Stimulated activated CD8-positive, alpha-beta memory T cell treated with anti-CD3 and anti-CD28 coated beads, Interleukin-4, amount 100 ng/mL, for 4 hours (primary cell): ENCODE results near the gene S1PR3.

ENCODE experiments used
- DNase-seq, 2 donors: peaks; one replicate each; pipeline ENCODE4 v3.0.0-alpha.2; 2020; ENCODE audit warnings: low read depth in 2 of 2, low spot score in 1 of 2

S1PR3 gene

DNA sequence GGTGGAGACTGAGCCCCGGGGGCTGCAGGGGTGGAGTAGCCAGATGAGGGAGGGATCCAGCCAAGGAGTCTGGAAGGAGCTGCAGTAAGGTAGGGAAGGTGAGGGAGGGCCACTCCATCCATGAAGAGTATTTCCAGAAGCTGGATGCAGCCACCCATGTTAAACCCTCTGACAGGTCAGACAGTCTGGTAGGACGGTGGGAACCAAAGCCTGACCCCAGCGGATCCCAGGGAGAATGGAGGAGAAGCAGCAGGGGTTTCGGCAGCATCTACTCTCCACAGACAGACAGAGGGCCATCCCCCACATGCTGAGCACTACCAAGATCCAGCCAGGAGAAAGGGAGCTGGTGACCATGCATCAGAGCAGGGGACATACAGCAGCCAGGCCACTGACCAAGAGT lies 22.5 kb upstream of the S1PR3 start:
- no peak for DNase-seq

DNA sequence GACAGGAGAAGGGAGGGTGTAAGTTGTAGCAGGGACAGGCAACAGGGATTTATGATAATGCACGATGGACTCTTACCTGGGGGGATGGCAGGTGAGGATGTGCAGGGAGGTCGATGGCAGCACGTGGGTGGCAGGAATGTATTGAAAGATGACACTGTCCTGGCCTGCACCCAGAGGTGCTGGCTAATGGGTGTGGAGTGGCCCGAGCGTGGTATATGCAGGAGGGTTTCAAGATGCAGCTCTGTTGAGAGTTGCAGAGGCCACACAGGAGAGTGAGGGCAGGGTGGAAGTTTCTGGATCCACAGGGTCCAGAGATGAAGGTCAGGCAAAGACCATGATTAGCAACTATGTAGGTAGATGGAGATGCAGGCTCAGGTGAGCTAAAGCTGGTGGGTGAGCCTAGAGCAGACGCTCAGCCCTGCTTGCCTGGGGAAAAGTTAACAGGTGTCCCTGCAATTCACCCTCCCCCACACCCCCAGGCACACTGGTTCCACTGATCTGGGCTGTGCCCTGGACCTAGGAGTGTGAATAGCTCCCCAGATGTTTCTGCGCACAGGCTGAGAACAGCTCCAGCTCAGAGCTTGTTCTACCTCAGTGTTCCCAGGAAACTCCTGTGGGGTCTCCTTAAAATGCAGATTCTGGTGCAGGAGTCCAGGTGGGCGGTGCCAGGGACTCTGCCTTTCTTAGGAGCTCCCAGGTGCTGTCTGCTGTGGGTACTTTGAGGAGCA lies 21.5 kb upstream of the S1PR3 start:
- no peak for DNase-seq

DNA sequence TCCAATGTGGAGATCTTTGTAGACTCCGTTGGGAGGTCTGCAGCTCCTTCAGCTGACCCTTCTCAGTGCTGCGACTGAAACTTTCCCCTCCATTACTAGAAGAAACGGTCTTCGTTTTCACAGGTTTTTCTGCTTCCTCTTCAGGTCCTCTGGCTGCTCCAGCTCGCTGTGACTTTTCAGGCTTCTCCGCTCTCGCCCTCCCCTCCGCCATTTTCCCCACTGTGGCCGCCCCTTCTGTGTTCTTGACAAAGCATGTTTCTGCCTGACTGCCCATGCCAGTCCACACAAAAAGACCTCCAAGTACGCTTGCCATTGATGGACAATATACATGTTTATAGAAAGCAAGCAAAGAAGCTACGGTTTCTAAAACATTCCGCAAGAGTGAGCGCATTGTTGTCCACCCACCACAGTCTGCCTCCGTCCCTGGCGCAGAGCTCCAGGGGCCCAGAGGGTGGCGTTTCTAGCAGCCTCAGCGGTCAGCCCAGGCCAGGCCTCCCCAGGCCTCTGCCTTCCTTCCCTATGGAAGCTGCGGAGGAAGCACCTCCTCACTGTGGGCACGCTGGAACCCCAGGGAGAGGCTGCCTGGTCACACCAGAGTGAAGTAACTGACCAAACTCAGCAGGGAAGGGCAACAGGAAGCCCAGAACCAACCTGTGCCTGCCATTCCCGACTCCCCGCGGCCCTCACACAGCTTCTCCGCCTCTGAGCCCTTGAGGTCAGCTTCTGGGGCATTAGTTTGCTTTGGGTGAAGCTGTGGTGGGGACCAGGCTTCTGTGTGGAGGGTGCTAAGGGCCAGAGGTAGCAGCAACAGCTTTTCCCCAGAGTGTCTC lies 19.9 kb upstream of the S1PR3 start:
- no peak for DNase-seq

DNA sequence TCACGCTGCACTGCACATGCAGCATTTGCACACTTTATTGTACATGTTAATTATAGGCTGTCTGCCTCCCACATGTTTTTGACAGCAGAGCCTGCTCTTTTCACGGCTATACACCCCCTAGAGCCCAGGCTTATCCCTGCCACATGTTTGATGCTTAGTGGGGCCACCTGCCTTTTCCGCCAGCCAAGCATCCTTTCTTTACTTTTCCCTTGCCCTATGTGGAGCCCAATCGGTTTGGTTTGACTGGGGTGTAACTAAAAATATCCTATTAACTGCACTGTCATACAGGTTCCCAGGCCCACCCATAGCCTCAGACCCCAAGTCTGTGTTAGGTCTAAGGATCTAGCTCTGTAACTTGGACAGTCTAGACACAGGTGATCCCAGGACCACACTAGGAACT lies 18.9 kb upstream of the S1PR3 start:
- no peak for DNase-seq

DNA sequence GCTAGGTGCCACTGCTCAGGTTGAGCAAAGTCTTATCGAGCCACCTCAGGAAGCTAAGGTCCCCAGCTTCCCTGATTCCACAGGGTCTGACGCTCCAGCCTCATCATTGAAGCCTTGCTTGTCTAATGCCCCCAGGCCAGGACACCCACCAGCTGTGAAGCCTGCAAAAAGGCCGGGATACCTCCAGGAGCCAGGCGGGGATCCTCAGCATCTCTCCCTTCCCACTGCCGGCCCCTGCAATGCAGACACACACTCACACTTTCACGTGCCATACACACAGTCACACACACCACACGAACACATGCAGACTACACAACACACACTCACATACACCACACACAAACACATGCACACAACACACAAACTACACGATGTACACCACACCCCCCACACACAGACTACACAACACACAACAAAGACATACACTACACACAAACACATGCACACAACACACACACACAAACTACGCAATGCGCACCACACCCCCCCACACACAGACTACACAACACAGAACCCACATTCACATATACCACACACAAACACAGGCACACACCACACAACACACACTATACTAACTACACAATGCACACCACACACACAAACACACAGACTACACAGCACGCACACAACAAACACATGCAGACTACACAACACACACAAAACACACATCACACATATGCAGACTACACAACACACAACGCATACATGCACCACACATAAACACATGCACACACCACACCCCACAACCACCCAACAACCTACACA lies 17.8 kb upstream of the S1PR3 start:
- no peak for DNase-seq

DNA sequence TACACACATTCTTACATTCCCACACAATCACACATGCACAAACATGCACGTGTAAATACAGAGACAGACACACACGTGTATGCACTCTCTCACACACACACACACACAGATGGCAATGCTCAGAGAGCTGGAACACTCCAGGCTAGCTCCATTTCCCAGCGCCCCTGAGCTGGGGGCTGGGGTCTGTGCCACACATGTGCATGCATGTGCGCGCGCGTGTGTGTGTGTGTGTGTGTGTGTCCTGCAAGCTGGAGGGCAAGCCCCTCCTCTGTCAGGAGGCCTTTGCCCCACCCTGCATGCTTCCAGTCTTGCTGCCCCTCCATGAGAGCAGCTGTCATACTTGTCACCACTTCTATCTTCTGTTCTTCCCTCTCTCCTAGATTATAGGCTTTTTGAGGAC lies 16.6 kb upstream of the S1PR3 start:
- DNase-seq: no peak

DNA sequence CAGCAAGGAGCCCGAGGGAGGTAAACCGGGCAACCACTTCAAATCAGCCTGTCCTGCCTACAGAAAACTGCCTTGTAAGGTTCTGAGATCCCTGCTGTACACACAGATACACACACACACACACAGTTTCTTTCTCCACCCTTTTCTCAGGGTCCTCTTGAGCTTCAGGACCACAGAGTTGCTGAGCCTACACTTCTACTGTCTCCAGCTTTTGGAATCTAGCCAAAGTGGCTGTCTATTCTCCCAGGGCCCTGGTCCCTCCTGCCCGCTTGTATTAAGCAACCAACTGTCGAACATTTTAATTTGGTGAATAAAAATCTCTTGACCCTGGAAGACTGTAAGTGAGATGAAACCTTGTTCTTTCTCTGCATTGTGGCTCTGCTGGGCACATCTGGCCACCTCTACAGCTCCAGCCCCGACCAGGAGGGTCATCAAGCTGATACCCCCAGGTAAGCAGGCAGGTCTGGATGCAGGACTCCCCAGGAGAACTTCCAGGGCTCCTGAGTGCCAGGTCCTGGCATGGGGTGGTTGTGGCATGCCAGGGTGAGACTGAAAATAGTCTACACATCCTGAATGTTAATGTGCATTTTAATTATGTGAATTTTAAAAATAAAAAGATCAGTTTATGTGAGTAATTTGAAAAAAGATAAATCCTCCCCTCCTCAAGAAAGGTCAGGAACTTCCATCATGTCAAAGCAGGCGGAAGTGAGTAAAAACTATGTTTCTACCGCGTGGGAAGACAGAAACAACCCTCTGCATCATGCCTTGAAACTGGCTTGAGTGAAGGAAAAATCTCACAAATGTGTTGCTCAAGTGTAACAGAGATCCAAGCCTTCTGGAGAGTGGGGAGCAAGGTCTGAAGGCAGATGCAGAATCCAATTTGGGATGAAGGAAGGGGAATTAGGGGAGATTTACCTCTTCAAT lies 15.0 kb upstream of the S1PR3 start:
- DNase-seq: no peak

DNA sequence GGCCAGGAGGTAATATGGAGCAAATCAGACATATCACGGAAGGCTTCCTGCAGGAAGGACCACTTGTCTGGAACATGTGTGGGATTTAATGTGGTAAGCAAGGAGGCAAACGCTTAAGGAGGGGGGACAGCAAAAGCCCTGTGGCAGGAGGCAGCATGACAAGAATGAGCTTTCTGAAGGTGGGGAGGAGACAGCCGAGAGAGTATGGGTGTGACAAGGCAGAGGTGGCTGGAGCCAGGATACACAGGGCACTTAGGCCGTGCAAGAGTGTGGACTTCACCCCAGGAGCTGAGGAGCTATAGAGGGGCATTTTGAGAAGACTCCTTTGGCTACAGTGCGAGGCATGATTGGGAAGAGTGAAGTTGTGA lies 14.4 kb upstream of the S1PR3 start:
- no peak for DNase-seq

DNA sequence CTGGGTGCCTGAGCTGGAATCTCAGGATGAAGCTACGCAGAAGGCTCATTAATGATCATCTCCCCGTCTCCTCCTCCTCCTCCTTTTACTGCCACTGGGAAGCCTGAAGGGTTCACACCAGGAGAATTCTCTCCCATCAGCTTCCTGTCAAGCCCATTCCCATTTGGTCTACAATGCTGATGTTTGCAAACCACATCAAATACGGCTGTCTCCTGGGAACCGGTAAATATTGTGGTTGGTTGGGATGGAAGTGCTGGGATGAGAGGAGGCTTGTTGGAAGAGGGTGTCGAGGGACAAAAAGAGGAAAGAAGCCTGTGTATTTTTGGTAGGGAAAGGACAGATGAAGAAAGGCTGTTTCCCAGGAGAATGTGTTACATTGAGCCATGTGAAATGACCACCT lies 13.2 kb upstream of the S1PR3 start:
- DNase-seq: no peak

DNA sequence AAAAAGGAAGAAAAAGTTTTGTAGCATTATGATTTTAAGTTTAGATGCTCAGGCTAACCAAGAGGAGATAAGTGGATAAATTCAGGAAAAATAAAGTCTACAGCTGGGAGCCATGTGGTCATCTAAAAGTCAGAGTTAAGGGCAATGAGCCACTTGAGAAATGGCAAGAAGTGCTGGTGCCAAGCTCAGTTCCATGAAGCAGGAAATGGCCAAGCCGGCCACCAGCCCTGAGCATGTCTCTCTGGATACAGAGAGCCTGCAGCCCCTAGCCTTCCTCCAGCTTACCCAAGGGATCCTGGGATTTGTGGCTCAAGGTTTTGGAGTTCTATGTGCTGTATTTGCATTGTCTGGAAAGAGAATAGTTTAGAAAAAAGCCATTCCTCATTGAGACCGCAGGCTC lies 12.2 kb upstream of the S1PR3 start:
- no peak for DNase-seq

DNA sequence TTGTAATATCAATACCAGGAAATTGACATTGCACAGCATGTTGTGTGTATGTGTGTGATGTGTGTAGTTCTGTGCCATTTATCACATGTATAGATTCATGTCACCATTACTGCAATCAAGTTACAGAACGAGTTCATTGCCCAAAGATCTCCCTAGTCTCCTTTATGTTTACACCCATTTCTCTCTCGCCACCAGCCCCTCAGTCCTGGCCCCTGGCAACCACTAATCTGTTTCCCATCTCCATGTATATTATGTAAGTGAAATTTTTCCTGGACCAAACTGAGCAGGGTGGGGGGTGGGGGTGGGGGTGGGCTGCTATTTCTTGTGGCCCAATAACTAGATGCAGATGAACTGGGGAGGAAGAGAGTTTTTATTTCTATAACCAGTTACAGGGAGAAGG lies 11.5 kb upstream of the S1PR3 start:
- DNase-seq: no peak

DNA sequence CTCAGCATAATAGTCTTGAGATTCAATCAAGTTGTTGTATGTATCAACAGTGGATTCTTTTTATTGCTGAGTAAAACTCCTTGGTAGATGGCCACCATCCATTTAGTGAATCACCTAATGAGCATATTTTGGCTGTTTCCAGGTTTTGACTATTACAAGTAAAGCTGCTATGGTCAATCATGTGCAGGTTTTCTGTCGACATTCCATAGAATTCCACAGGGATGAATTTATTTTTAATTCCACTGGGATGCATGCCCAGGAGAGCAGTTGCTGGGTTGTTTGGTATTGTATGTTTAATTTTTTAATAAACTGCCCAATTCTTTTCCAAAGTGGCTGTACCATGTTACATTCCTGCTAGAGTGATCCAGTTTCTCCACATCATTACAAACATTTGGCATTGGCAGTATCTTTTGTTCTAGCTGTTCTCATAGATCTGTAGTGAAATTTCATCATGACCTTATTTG lies 10.5 kb upstream of the S1PR3 start:
- no peak for DNase-seq

DNA sequence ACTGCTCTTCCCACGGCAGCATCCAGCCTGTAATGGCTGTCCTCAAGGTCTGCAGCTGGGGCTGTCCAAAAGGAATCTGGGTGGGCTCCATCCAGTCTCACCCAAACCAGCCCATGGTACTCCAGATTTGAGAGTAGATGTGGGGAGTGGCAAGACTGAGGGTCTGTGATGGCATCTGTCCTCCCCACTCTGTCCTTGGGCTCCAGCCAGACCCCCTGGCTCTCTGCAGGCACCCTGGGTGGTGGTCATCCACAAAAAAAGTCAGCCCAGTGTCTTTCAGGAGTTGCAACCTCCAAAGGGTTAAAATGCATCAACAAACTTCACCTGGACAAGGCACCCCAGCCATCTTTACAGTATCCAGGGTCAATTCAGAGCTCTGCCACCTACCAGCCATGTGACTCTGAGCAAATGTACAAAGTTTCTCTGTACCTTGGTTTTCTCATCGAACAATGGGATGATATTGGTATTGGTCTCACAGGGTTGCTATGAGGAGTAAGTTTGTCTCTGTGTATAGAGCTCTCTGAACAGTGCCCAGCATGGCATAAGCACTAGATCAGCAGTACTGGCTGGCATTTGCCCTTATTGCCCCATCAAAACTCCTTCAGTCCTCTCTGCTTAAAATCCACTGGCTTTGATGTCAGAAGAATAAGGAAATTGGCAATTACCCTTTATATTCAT lies 7.3 kb upstream of the S1PR3 start:
- no peak for DNase-seq

DNA sequence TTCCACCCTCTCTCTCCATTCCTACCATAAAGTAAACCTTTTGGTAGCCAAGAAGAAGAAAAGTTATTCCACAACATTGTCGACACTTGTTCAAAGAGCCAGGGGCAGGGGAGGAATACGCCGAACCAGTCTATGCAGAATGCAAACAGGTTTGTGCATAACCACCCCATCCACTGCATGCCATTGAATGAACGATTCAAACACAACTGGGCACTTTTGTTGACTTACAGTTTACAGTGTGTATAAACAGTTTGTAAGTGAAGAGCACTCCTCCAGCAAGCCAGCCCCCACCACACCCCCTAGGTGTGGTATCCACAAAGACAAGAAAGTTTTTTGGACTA lies 6.8 kb upstream of the S1PR3 start:
- DNase-seq: no peak

DNA sequence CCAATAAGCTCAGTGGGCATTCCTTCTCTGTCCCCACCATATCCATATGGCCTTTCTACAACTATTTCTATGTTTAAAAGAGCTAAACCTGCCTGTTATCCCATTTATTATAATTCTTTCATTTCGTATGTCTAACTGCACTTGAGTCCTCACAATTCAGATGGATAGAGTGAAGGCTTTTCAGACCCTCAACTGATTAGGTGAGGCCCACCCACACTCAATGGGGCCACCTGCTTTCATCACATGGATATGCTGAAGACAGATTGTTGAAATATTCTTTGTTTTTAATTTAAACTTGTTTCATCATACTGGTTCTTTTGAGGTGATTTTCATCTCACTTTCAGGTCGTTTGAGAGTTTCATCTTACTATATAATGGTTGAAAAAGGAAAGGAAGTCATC lies 5.7 kb upstream of the S1PR3 start:
- no peak for DNase-seq

DNA sequence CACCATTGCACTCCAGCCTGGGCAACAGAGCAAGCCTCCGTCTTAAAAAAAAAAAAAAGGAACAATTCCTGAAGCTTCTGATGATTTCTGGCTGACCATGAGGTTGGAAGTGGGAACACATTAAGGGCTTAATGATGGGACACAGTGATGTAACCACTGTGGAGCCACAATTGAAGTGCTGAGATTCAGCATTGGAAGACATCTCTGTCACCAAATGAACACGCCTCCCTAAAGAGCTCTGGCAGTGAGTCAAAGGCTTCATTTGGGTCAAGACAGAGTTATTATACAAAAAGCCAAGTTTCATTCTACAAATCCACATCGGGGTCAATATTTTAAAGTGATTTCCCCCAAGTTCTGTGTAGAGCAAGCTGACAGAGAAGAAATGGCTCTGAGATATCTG lies 4.5 kb upstream of the S1PR3 start:
- DNase-seq: no peak

DNA sequence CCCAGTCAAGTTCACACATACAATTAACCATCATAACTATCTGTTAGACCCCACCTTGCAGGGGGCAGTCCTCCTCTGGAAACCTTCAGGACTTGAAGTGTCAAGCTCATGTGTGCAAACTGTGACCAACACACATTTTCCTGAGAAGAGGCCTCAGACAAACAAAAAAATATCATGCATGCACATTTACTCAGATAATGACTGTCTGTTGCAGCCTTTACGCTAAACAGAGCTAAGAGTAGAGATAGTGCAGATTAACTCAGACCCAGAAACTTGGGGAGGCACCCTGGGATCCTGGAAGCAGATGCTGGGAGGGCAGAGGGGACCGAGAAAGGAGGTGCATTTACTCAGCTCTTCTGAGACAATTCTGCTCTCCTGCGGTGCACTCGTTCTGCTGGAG lies 3.6 kb upstream of the S1PR3 start:
- DNase-seq: no peak

DNA sequence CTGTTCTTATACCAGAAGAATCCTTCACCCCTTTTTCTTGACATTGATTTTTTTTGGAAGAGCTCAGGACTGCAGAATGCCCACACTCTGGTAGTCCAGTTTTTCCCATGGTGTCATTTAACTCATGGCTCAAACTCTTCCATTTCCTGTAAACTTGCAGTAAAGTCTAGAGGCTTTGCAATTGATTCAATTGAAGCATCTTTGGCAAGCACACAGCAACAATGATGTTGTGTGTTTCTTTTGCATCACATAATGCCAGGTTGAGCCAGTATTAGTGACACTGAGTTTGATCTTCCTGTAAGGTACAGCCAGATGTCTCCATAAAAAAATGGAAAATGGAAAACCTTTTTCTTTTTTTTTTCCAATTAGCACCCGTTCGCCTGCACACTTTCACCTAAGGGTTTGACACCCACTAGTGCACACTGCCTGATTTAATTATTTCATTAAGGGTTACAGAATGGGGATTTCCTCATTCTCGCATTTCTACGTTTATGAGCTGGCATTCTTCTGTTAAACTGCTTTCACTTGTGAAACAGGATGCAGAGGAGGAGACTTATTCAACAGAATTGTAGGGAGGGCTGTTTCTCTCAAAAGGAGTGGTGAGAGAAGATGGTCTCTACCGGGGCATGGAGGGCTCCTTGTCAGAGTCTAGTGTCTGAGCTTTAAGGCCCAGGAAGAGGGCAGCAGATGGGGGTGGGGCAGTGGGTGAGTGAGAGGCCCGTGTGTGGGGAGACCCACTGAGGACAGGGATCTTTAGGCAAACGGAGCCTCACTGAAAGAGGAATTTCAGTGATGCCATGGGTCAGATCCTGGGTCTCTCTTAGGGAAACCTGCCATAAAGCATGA lies 2.2 kb upstream of the S1PR3 start:
- DNase-seq: no peak

DNA sequence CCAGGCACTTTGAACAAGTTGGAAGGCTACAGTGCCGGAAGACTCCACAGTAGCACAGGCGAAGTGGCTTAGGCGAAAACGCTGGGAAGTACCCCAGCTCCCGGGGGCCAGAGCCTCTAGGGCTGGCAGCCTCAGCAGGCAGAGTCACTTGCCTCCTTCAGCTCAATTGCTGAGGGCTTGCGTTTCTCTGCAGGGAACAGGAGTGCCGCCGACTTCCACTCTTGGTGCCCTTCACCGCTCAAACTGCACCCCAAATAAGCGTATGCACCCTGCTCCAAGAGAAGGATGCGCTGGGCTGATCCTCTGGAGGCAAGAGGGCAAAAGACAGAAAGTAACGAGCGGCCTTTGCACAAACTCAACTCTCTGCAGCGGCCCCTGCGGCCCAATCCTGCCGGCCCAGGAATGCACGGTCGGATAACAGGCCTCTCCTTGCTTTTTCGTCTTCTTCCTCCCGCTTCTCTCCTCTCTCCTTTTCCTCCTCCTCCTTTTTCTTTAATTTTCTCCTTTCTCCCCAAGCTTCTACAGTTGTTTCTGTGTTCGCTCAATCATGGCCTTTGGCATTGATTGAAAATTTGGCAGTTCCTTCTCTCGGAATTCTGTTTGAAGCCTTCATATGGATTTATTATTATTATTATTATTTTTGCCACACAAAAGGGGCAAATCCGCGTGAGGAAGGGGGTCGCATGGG lies 1.1 kb upstream of the S1PR3 start:
- DNase-seq: no peak
